GM04503 (cell line): ENCODE results near the gene DUSP9.
"Not testable (repeated sequence)": the region's sequence is repeated elsewhere in the genome, so short reads cannot be mapped to it uniquely, and the experiment has no call there.

ENCODE experiments used
- DNase-seq: peaks from one replicate; pipeline ENCODE4 v3.0.0-alpha.2; 2012; ENCODE audit warnings: low read depth

DUSP9 gene

DNA sequence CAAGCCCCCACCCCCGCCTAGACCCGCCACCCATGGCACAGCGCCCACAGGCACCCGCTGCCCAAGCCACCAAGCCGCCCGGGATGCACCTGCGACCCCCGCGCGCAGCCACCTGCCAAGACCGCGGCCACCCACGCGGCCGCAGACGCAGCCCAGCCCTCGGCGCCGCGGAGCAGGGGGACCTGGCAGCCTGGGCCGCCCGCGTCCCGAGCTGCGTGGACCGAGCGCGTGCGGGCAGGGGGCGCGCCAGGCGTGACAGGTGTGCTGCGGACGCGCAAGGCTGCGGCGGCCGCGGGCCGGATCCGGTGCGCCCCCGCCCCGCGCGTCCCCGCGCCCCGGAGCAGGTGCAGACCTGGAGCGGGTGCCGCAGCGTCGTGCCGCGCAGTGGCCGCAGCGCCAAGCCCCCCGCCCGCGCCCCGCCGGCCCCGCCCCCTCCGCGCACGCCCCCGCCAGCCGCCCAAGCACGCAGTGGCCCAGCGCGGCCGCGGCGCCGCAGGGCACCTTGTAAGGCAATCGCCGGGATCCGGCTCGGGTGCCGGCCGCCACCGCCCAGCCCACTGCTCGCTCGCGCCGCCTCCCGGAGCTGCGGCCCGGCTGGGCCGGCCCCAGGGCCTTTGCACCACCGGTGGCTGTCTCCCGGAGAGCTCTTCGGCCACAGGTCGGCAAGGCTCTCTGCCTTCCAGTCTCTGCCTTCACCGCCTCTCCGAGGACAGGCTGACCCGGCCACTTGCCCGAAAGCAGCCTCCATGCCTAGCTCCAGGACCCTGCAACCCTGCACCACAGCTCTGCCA, 26.6 kb downstream of the DUSP9 start, which contains the start of gene PNCK:
Gene PNCK, minus strand, starts transcription at position 386 of the 791 bp plus-strand sequence. CDS start 737 bp downstream, outside the sequence.
- no peak for DNase-seq

DNA sequence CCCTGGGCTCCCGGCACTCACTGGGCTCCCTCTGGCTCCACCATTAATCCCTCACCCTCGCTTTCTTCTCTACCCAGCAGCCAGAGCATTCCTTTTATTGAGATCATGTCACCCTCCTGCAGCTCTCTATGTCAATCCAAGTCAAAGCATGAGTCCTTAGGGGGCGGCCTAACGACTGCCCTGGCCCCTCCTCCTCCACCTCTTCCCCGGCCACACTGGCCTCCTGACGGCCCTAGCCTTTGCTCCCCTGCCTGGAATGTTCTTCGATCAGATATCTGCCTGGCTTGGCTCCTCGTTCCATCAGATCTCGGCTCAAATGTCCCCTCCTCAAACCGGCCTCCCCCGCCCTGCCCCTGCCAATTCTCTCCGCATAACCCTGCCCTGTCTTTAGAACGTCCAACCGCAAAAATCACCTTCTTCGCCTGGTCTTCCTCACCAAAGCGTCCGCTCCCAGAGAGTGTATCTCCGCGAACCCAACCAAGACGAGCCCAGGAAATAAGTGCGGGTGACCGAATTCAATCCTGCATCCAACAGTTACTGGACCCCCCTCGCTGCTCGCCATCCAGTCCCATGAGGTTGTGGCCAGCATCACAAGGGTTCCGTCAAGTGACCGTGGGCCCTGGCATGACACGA, 27.3 kb downstream of the DUSP9 start:
- DNase-seq = no peak

DNA sequence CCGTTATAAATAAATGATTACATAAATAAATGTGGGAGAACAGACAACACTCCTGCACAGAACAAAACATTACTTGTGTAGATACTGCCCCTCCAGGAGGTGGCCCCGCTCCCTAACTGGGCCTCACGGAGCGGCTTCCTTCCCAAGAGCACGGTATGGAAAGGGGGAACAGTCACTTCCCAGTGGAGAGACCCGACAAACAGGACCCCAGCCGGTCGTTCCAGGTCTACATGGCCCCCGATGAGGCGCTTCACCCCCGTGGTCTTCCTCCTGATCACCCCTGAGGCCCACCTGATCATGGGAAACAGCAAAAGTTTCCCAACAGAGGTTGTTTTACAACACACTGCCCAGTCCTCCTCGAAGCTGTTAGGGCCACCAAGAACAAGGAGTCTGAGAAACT, 34.2 kb downstream of the DUSP9 start:
- no peak for DNase-seq

DNA sequence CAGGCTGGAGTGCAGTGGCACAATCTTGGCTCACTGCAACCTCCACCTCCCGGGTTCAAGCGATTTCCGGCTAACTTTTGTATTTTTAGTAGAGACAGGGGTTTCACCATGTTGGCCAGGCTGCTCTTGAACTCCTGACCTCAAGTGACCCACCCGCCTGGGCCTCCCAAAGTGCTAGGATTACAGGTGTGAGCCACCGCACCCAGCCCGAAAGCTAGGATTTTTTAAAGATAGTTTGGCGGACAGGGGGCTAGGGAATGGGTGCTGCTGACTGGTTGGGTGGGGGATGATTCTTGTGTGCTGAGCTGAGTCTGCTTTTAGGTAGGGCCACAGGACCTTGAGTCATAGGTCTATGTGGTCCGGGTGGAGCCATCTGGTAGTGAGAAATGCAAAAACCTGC, 36.5 kb downstream of the DUSP9 start:
- not testable (repeated sequence) for DNase-seq

DNA sequence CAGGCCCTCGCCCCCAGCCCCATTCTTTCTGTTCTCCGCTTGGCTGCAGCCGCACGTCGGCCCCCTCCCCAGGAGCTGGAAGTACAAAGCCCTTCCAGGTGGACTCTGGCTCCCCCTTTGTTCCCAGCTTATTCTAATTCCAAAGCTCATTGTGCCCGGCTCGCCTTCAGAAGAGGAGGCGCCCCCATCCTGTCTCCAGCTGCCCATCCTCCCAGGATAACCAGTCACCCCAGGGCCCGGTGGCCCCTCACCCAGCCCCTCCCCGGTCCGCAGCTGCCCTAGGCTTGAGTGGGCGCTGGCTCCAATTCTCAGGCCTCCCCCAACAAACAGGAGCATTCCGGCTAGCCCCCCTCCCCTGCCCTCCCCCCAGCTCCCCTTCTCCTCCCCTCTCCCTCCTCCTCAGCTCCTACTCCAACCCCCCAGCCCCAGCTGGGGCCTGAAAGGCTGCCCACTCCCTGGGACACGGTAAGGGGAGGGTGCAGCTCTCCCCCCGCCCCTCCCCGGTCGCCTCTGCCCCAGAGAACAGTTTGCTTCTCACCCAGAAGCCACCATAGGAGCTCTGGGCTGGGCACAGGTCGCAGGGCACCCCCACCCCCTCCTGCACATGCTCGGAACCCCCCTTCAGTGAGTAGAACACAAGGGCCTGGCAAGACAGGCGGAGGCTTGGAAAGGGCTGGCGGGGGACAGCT, 37.6 kb downstream of the DUSP9 start:
- DNase-seq = no peak

DNA sequence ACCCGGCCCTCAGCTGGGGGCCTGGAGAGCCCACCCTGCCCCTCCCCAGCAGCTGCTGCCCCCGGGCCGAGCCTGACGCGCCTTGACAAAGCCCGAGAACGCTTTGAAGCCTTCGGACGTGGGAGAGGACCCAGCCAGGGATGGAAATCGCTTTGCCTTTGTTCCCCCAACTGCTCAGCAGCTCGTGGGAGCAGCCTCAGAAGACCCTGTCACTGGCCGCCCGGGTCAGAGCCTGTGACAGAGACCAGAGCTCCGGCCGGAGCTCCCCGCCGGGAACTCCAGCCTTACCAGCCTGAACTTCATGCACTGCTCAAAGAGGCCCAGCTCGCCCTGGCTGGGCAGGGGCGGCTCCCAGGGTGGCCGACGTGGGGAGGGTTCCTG, 38.1 kb downstream of the DUSP9 start:
- no peak for DNase-seq

DNA sequence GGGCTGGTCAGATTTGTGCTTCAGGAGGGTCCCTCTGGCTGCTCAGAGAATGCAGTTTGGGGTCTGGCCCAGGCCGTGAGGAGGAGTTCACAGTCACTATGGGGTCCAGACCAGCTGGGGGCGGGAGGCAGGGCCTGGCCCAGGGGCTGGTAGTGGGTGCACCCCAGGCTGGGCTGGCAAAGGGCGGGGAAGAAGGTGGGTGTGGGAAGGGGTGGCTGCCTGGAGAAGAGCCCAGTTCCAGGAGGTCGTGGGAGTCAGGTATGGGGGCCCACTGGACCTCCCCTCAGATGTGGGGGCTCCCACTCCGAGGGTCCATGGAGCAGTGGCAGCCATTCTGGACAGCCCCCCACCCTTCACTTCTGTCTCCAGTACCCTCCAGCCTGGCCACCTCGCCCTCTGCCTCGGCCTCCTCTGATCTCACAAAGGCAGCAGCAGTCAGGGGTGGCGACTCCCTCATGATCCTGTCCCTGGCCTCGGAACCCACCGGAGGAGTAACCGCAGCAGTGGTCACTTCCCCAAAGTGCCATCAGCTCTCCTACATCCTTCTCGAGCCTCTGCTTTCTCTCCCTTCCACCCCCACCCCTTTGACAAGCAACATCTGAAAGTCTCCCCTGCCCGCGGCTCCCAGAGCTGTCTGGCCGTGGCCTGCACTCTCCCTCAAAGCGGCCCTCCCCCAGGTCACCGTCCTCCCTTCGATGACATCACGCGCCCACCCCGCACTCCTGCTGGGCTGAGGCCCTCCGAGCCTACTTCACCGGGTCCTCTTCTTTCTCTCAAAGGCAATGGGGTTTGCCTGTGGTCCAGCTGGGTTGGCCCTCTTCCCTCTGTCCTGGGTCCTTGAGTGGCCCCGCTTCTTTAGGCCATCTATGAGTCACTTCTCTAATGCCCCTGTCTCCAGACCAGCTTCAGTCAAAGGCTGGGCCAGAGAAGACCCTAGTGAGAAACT, 39.0 kb downstream of the DUSP9 start:
- no peak for DNase-seq

DNA sequence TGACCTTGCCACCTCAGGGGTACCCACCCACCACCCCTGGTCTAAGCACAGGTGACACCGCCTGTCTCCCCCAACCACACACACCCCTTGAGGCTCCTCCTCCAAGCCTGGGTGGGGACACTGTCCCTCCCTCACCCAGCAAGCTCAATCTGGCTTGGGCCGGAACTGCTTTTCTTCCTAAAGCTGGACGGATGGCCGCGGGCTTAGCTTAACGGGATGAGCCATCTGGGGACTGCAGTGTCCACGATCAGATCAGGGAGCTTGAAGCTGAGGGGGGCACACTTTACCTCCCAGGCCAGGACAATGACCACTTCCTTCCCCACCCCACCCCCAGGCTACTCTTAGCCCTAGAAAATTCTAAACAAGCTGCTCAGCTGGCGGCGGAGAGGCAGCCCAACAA, 39.7 kb downstream of the DUSP9 start:
- DNase-seq = no peak

DNA sequence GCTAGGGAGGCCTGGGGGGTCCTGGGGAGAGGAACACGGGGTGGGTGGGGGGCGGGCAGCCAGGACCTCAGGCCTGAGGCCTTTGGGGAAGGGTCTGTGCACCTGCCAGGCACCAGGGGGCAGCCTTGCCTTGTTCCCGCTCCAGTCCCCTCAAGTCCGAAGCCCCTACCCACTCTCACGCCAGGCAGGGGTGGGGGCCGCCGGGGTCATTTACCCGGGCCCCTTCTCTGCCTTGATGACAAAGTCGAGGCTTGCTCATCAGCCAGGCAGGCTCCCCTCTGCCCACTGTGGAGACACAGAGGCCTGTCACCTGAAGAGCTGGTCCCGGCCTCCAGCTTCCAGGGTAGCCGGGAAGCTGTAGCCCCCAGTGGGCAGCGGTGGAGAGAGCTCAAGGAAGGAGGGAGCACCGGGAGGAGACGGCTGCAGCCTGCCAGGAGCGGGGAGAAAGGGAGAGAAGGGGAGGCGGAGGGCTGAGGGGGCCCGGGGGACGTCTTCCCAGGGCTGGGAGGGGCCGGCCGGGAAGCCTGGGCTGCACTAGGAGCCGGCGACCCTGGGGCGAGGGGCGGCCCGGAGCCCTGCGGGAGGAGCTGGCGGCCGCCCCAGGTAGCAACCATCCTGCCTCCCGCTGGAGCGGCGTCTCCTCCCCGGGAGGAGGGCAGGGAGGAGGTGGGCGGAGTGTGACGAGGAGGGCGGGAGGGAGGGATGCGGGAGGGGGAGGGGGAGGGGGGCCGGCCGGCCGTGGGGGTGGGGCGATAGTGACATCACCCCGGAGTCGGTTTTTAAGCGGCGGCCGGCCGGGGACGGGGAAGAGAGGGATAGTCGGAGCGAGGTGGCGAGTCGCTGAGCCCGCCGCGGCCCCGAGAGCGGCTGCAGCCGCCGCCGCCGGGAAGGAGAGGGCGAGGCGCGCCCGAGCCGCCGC, 40.4 kb downstream of the DUSP9 start, which contains the start of gene SLC6A8:
Gene SLC6A8, plus strand, starts transcription at position 806 of the 919 bp plus-strand sequence. CDS start 649 bp downstream, outside the sequence.
- no peak for DNase-seq

DNA sequence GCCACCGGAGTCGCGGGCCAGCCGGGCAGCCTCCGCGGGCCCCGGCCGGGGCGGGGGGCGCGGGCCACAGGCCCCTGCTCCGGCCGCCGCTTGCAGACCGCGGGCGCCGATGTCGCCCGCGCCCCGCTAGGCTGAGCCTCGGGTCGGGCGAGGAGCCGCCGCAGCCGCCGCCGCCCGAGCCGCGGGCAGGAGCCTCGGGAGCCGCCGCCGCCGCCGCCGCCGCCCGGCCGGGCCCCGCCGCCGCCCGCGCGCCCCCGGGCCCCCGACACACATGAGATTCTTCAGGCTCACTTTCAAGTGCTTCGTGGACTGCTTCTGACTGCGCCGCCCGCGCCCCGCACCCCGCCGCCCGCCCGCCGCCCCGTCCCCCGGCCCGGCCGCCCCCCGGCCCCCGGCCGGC, 41.1 kb downstream of the DUSP9 start:
- DNase-seq = no peak

DNA sequence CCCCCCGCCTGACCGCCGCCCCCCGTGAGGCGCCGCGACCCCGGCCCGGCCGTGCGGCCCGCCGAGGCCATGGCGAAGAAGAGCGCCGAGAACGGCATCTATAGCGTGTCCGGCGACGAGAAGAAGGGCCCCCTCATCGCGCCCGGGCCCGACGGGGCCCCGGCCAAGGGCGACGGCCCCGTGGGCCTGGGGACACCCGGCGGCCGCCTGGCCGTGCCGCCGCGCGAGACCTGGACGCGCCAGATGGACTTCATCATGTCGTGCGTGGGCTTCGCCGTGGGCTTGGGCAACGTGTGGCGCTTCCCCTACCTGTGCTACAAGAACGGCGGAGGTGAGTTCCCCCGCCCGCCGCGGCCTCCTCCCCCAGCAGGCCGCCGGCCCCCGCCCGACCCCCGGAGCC, 41.5 kb downstream of the DUSP9 start:
- DNase-seq = no peak

DNA sequence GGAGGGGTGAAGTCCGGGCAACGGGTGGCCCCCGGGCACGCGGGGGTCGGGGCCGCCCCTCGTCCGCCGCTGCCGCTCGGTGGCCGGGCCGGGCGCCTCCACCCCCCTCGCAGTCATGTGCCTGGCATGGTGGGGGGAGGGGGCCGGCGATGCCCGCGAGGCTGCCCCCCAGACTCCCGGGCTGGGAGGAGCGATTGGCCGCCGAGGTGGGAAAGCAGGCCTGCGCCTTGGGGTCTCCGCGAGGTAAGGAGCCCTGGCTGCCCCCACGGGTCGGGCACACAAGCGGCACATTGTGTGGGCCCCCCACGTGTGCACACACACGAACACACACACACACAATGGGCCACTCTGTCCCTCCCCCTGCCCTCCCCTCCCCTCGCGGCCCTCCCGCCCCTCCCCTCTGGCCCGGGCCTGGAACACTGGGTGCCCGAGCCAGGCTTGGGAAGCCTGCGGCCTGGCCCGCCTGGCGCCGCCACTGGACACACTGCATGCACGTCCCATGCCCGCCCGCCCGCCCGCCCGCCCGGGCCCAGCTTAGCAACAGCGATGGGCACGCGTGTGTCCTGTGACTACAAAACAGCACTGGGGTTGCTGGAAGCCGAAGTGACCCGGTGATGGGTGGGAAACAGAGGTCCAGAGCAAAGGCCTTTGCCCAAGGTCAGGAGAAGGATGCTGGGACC, 42.0 kb downstream of the DUSP9 start:
- DNase-seq = no peak

DNA sequence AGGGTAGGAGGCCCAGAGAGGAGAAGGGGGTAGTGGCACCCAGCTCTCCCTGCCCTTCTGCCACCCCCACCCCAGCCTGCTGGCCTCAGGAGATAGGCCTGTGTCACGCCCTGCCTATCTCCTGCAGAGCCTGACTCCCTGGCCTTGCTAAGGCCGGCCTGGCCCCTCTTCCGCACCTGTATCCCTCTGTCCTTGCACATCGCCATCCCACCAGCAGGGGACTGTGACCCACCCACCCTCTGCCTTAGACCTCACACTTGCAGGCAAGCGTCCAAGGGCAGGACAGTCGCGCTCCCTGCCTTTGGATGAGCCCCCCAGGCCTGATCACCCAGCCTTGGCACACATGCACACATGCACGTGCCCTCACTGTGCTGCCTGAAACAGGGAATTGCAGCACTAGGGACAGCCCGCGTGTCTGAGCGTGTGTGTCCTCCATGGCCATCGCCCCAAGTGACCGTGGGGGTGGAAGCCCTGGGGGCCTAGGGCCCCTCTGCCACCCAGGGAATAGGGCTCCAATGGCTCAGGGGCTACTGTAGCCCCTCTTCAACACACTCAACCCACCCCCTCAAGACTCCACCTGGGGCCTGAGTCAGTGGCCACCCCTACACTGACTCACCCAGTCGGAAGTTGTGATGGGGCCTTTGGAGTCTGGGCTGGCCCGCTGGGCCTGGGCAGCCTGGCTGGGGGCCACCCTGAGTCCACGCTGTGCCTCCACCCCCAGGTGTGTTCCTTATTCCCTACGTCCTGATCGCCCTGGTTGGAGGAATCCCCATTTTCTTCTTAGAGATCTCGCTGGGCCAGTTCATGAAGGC, 42.9 kb downstream of the DUSP9 start:
- no peak for DNase-seq

DNA sequence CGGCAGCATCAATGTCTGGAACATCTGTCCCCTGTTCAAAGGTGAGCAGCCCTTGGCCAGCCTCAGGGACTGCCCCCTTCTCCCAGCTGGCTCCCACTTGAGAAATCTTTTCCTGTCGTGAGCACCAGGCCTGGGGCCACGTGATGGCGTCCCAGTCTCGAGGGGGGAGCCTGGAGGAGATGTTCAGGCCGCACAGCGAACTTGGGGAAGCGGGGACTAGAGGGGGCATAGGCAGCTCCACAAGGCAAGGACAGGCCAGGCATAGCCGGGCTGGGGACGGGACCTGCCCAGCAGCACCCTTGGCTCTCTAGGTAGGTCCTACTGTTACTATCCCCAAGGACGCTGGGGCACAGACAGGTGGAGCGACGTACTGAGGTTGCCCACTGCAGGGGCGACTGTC, 43.5 kb downstream of the DUSP9 start:
- DNase-seq = no peak

DNA sequence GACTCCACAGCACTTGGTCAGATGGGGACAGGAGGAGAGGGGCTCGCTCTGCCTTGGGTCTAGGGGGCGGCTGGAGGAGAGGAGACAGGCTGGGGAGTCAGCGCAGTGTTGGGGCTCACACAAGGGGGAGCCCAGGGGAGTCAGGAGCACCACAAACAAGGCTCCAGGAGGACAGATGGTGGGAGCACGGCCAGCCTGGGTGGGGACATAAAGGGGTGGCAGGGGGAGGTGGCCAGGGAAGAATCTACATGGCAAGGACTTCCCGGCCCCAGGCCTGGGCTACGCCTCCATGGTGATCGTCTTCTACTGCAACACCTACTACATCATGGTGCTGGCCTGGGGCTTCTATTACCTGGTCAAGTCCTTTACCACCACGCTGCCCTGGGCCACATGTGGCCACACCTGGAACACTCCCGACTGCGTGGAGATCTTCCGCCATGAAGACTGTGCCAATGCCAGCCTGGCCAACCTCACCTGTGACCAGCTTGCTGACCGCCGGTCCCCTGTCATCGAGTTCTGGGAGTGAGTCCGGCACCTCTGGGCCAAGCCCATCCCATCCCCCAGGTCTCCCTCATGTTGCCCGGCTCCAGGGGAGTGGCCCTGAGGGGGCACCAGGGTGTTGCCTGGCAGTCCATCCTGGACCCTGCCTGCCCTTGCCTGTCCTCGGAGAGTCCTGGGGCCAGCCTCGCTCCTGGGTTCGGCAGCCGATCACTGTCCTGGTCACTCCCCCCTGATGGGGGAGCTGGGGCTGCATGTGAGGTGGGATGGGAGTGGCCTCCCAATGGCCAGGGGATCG, 44.2 kb downstream of the DUSP9 start:
- DNase-seq = not testable (repeated sequence)

DNA sequence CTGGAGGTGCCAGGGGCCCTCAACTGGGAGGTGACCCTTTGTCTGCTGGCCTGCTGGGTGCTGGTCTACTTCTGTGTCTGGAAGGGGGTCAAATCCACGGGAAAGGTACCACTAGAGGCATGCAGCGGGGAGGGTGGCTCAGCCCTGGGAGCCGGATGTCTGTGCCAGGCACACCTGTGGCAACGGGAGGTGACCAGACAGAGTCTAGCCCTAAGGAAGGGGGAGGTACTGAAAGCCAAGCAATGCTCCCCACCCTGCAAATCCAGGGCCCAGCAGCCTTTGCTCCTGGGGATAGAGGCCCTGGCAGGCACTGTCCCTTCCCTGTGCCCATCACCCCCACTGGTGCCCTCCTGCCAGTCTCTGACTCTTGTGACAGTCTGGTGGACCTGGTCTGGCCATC, 45.0 kb downstream of the DUSP9 start:
- DNase-seq = no peak

DNA sequence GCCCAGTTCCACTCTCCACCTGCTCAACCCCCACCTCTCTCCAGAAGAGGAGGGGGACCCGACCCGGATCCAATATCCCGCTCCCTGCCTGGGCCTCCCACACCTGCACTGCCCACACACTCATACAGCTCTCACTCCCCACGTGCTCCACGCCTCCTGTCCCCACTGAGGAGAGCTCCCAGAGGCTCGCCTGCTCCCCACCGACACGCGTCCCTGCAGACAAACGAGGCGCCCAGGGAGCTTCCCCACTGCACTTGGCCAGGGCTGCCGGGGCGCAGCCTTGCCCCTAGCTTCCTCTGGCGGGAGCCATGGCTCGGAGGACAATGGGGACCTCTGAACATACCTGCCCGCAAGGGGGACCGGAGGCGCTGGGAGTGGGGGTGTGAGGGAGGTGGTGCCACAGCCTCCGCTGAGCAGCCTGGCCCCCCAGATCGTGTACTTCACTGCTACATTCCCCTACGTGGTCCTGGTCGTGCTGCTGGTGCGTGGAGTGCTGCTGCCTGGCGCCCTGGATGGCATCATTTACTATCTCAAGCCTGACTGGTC, 45.7 kb downstream of the DUSP9 start:
- no peak for DNase-seq
